AG09309 (cell line): ENCODE measurements around the gene SUFU.

Experiments
- DNase-seq: peaks from one replicate; pipeline ENCODE4 v3.0.0-alpha.2; 2010; ENCODE audit warnings: low read depth
- H3K4me3 ChIP-seq: 2 replicates; pipeline ENCODE4 v1.5.1; 2011; ENCODE audit warnings: mild to moderate bottlenecking, low read depth, low read length, moderate library complexity; ENCODE audit not compliant: control insufficient read depth
- CTCF ChIP-seq: IDR thresholded peaks from 2 replicates; pipeline ENCODE4 v1.5.1; 2011; ENCODE audit warnings: mild to moderate bottlenecking, low read depth, low read length, inconsistent platforms; ENCODE audit not compliant: insufficient read depth, control insufficient read depth; ENCODE audit errors: missing control alignments

SUFU gene

GRCh38 chr10:102581981-102582580 lies 78.3 kb downstream of the SUFU start:
- no peak for DNase-seq
- no peak overlapping the region for H3K4me3 ChIP-seq
- TF ChIP-seq CTCF: no peak

GRCh38 chr10:102583435-102584417 lies 80.0 kb downstream of the SUFU start:
- peak; percentile 67 for DNase-seq
- H3K4me3 ChIP-seq: no peak overlapping the region
- peak; percentile 86 for TF ChIP-seq CTCF

GRCh38 chr10:102585026-102585425 lies 81.3 kb downstream of the SUFU start:
- no peak overlapping the region for H3K4me3 ChIP-seq
- DNase-seq: no peak
- TF ChIP-seq CTCF: no peak

- no peak for DNase-seq
- H3K4me3 ChIP-seq: no peak overlapping the region
- TF ChIP-seq CTCF: no peak
Measured at GRCh38 chr10:102586858-102587257, 83.1 kb downstream of the SUFU start.

GRCh38 chr10:102588875-102589274 lies 85.1 kb downstream of the SUFU start:
- no peak overlapping the region for H3K4me3 ChIP-seq
- no peak for TF ChIP-seq CTCF

GRCh38 chr10:102593074-102593803 lies 89.5 kb downstream of the SUFU start:
- DNase-seq: no peak
- H3K4me3 ChIP-seq: no peak overlapping the region
- no peak for TF ChIP-seq CTCF

More at GRCh38 chr10:102588875-102589274, 85.1 kb downstream of the SUFU start:
- DNase-seq: no peak
